Stimulated activated CD8-positive, alpha-beta memory T cell treated with anti-CD3 and anti-CD28 coated beads, Interleukin-12 subunit alpha, Interleukin-12 subunit beta, amount 100 ng/mL, for 4 hours (primary cell): ENCODE results near the gene LARP4B.

Experiments used
- DNase-seq: peaks from one replicate; pipeline ENCODE4 v3.0.0-alpha.2; 2020; ENCODE audit warnings: low read depth

Gene LARP4B

DNA sequence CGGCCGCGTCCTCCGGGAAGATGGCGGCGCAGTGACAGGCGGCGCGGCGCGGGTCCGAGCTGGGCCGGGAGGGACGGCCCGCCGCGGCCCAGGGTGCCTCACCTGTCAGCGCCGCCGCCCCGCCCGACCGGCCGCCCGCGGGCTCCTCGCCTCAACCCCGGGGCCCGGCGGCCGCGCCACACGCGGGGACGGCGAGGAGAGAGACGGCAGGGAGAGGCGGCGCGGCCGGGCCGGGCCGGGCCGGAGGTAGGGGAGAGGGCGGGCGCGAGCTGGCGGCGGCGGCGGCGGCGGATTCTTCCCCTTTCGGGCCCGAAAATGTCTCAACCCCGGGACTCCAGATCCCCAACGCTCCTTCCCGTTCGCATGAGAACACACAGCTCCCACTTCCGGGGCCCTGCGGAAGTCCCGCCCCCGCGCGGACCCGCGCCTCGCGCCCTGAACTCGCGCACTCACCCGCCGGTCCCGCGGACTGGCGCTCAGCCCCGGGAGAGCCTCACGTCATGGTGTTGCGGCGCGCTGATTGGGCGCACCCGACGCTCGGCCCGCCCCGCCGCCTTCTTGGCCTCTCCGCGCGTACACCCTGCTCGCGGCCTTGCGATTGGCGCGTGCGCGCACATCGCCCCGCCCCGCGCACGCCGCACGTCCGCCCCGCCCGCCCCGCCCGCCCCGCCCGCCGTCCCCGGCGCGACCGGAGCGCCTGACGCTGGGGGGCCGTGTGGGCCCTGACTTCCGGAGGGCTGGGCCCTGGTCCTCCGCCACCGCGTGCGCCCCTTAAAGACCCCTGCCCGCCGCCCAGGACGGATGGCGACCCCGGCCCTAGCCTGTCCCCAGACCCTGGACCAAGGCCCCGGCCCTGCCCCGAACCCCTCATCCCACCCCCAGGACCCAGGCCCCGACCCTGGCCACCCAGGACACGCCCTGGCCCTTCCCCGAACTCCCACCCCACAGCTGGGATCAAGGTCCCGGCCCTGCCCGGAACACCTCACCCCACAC is at the start of gene LARP4B:
Gene LARP4B (minus strand): TSS at position 380 of the 993 bp plus-strand sequence. CDS start 45,984 bp downstream, outside the sequence.
- DNase-seq: peak; percentile 96

DNA sequence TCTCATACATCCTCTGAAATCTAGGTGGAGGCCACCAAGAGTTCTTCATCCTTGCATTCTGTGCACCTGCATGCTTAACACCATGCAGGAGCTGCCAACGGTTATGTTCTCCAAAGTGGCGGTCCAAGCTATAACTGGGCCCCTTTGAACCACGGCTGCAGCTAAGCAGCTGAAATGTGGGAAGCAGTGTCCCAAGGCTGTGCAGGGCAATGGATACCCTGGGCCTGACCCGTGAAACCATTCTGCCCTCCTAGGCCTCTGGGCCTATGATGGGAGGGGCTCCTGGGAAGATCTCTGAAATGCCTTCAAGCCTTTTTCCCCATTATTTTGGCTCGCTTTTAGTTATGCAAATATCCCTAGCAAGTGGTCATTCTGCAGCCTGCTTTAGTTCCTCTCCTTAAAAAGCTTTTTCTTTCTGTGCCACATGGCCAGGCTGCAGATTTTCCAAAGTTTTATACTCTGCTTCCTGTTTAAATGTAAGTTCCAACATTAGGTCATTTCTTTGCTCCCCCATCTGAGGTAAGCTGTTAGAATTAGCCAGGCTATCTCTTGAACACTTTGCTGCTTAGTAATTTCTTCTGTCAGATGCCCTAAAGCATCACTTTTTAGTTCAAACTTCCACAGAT is 49.1 kb upstream of the LARP4B start:
- DNase-seq: no peak

DNA sequence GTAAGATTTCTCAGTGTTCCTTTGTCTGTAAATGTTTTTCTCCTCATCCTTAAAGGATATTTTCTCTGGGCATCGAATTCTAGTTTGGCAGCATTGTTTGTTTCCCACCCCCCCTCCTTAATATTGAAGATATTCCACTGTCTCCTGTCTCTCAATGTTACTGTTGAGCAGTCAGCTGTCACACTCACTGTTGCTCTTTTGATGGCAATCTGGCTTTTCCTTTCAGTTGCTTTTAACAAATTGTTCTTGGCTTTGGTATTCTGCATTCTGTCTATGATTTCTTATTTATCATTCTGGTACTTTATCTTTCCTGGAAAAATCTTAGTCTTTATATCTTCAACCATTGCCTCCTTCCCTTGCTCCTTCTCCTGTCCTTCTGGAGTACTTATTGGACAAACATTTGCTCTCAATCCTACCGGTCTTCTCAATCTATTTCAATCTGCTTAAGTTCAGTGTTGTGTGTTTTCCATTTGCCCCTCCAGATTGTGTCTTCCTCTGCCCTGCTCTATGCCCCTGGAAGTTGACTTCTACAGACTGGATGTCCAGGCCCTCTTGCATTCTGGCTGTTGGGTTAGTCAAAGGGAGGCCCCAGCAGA is 47.4 kb upstream of the LARP4B start:
- no peak for DNase-seq

DNA sequence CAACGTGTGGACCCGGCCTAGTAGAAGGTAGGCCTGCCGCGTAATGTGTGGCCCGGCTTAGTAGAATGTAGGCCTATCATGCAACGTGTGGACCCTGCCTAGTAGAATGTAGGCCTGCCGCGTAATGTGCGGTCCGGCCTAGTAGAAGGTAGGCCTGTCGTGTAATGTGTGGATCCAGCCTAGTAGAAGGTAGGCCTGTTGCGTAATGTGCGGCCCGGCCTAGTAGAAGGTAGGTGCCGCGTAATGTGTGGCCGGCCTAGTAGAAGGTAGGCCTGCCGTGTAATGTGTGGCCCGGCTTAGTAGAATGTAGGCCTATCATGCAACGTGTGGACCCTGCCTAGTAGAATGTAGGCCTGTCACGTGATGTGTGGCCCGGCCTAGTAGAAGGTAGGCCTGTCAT is 44.8 kb upstream of the LARP4B start:
- no peak for DNase-seq

DNA sequence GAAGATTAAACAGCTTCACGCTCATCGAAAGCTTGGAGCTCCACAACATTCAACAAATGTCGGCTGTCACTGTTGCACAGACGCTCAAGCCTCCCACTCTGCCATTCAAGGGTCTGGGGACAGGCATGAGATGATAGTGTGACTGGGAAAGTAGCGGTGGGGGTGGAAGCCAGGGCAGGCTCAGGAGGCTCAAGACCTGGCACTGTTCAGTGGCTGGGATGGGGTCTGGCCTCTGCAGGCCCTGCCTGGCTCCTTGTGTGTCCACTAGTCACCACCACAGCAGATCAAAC is 43.2 kb upstream of the LARP4B start:
- DNase-seq: no peak

DNA sequence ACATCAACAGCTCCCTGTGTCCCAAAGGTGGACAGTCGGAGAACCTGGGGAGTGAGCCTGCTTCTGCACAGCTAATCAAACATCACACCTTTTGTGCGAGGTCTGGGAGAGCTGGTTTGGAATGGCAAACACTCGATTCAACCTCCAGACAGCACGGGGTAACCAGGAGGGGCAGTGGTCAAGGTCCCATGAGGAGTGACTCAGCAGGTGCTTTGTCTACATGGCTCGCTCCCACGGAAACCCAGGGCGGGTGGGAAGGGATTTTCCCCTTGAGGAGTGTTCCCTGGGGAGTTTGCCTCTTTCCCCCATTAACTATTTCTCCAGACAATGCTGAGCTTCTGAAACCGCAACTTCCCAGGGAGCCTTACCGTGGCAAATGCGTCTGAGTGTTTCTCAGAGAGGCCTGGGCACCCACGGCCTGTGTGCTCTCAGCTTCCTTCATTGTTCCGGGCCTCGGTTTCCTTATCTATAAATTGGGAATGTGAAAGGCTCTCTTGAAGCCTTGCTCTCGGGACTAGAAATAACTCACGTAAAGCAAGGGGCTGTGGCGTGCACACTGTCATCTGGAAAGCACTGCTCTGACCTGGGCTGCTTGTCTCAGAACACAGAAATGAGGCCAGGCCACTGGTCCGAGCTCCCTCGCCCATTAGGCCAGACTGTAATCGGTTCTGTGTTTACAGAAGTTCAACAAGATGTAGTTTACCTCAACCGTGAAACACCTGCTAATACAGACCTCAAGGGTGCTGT is 42.7 kb upstream of the LARP4B start:
- no peak for DNase-seq

DNA sequence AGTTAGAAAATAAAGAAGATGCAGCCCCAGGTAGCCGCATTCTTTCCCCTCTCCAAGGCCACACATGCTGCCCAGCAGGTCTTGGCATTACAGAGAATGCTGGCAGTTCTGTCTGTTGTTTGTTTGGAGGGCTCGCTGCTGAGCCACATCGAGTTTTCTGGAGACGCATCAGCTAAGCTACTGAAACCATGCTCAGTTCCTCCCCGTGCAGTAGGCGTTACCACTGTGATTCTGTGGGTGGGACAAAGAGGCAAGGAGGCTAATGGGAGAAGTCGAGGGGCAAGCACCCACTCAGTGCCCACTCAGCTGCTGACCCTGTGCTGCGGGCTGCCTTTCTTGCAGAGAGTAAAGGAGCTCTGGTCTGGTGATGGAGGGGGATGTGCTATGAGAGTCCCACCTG is 41.3 kb upstream of the LARP4B start:
- no peak for DNase-seq

DNA sequence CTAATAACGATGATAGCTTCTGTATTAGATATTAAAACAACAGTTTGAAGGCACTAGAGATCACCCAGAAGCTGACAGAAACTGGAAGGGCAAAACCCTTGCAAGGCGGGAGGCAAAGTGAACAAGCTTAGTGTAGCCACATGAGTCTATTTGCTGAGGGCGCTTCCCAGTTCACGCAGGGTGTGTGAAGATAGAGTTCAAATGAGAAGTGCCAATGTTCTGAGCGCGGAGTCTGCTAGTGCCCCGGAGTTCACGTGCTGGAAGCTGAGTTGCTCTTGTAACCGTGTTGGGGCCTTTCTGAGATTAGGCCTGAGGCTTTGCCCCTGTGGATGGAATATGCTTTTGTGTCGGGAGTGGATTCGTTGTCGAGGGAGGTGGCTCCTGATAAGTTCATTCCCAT is 40.1 kb upstream of the LARP4B start:
- DNase-seq: no peak

DNA sequence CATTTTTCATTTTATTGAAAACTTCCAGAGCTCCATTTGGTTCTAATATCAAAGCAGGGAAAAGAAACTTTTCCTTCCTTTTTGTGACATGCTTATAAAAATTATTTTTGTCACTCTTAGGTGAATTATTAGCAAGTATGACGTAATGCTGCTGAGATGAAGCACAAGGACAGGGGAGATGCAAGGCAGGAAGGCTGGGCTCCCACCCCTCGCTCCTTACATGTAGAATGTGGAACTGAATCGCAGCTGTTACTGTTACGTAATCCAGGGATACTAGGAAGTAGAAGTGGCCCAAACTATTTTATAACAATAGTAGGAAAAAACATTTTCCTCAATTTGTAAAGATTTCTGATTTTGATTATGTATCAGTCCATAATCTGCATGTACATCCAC is 39.6 kb upstream of the LARP4B start:
- DNase-seq: no peak

DNA sequence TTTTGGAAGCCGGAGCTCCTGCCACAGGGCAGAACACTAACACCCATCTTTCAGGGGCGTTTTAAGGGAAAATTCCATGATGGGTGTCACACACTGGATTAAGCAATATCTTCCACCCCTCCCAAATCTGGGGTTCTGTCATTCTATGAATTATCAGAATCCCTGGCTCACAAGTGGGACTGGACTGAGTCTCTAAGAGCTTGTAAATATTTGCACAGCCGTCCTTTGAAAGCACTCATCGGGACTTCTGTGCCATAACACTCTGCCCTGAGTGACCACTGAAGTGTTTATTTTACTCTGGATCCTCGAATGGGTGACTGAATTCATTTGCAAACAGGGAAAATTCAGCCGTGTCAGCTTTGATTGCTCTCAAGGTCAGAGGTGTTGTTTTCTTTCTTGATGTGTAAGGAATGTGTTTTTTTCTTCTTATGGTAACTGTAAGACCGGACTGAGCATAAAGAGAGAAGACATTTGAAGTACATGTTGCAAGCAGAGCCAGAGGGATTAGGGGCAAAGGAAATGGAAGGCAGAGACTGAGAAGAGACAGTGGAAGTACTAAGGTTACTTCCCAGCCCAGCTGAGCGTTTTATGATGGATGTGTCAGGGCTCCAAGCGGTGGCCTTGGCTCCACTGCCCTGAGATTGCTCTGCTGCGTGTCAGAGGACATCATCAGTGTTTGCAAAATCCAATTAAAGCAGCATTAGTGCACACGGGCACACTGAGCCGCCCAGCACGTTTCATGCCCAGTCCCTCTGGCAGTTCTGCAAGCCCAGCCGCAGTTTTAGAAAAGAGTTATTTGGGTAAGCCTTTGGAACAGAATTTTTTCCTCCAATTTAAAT is 39.0 kb upstream of the LARP4B start:
- no peak for DNase-seq

DNA sequence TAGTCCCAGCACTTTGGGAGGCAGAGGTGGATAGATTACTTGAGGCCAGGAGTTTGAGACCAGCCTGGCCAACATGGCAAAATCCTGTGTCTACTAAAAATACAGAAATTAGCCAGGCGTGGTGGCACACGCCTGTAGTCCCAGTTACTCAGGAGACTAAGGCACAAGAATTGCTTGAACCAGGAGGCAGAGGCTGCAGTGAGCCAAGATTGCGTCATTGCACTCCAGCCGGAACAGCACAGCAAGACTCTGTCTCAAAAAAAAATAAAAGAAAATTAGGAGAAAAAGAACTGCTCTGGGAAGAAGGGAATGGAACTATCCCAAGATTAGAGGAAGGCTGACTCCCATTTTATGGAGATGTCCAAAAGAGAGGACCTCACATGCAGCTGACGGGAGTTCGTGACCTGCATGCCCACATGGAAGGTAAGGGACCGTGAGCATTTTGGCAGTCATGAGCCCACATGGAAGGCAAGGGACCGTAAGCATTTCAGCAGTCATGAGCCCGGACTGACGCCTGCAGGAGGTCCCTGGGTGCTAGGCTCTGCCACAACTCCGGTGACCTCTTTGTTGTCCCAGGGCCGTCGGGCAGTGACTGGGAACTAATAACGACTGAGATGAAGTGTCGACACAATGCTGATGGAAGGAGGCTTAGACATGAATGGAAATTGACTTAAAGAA is 38.1 kb upstream of the LARP4B start:
- DNase-seq: no peak

DNA sequence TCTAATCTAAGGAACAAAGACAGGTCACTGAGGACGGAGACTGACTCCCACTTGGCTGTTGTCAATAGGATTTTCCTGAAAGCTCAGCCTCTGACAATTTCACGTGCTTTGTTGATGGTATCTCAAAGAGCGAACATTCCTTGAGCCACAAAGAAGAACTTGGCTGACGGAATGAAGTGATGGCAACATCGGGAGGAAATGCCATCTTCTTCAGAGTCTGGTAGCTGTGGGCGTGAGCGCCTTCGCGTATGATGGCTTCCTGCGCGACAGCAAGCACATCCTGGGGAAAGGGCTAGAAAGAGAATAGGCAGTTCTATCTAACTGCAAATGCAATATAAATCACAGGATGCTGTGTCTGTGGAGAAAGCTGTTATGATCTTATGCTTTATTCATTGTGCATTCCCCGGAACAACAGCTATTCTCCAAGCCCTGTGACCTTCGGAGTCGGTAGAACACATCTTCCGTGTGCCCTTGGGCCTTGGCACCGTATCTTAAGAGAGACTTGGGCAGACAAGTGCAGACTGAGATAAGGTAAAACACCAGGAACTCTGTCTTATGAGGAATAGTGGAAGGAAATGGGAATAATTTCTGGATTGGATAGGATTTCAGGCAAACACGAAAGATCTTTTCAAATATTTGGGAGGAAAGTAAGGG is 37.2 kb upstream of the LARP4B start:
- DNase-seq: no peak

DNA sequence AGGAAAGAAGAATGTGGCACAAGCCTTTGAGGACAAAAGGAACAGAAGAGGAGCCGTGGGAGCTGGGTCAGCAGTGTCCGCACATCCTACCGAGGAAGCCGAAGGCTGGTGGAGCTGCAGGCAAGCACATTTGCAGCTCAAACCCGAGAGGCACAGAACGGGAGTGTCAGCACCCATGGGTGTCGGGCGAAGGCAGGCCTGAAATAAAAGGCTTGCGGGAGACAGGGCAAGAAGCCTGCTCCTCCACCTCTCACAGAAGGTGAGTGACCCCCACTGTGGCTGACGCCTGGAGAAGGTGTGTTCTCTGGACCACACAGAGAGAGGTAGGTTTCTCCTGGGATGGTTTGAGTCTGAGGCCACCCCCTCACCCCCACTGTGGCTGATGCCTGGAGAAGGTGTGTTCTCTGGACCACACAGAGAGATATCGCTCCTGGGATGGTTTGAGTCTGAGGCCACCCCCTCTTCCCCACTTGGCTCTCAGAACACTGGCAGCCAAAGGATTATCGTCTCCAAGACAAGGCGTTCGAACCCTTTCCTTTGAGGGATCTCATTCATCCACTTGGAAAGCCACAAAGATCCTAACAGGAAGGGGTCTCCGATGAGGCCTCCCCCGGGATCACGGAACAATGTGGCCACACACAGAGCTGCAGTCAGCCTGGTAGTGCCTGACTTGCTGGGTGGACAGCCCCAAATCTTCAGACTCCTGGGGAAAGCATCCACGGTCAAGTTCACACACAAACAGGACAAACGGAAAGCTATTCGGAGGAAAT is 35.1 kb upstream of the LARP4B start:
- no peak for DNase-seq

DNA sequence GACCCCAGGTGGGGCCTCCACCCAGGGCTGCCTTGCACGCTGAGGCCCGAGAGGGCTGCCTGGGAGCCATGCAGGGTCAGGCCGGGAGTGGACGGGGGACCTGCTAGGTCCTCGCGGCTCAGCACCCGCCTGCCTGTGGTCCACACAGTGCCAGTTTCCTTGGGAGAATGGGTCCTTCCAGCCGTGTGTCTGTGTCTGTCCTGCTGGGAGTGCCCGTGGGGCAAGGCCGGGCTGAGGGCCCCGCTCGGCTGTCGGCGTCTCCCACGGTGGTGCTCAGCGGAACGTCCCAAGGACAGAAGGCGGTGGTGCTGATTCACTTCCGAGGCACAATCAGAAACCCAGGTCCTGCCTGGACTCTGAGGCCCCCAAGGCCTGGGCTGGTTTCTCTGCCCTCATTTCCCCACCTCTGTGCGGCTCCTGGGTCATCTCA is 33.5 kb upstream of the LARP4B start:
- no peak for DNase-seq

DNA sequence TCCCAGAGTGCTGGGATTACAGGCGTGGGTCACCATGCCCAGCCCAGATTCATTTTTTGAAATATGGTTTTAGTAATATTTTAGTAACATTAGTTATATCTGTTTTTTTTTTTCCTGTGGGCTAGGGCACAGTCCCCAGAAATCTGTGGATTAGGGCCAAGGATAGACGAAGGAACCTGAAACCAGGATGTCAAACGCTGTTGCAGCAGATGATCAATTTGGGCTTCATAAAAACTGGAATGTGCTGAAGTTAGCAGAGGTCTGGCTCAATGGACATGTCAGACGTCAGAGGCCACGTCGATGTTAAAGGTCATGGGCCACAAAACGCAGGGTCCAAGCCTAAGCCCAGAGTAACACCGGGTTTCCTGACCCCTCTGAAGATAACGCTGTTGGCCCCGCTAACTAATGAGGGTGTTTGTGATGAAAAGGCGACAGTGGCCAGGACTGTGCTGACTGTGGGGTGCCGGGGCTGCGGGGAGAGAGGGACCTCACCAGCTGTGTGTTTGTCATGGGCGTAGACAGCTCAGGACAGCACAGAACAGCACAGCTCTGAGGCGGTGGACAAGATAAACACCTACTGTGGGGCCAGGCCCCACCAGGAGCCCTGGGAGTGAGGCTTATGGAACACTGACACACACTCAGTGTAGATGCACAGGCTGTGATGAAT is 32.9 kb upstream of the LARP4B start:
- no peak for DNase-seq

DNA sequence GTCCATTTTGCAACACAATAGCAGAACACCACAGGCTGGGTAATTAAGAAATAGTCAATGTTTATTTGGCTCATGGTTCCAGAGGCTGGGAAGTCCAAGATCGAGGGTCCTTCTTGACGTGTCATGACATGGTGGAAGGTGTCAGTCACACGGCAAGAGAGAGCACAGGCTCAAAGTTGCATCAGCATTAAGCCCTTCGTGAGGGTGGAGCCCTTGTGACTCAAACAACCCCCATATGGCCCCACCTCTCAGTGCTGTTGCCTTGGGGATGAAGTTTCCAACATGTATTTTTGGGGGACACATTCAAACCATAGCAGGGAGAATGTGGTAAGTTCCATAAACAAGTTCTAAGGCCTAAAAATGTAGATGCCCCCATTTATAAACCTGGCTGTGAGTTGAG is 32.1 kb upstream of the LARP4B start:
- no peak for DNase-seq

DNA sequence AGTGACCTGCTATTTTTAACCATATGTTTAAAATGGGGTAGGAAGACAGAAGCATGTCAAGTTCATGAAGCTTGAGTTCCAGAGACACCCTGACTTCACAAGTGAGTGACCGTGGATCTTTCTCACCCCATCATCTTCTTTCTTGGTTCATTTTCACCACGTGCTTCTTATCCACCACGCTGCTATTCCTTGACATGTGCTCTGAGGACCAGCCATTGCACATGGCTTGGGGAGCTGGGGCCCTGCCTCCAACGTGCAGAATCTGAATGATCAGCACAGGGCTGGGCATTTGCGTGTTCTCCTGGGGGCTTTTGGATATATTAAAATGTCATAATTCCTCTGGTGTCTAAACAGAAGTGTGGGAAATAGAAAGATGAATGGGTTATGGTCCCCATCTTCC is 31.7 kb upstream of the LARP4B start:
- DNase-seq: no peak

DNA sequence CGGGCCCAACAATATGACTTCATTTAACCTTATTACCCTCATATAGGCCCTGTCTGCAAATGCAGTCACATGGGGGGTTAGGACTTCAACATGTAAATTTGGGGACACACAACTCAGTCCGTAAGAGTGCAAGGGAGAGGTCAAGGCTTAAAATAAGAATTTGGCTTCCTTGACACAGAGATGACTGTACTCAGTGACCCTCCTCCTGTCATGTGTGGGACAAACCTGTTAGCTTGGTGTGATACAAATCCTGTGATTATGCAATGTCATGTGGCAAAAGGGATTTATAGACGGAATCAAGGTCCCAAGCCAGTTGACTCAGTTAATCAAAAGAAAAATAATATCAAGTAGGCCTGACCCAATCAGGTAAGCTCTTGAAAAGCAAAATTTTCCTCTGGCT is 30.8 kb upstream of the LARP4B start:
- DNase-seq: no peak

DNA sequence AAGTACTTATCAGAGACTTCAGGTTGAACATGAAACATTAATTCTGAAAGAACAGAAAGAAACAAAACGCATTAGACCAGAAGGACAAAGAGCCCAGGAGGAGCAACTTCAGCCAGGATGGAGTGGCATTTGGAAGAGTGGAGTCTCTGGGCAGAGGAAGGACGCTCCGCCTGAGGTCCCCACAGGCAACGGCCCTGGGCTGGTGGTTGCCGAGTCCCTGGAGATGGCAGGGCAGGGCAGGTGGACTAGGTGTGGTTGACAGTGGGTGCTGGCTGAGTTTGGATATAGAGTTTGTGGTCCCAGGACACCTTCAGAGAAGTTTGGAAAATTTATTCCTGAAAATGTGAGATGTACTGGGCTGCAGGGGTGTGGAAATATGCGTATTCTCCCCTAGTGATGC is 27.4 kb upstream of the LARP4B start:
- DNase-seq: no peak
